ENCODE measurements around the gene ZNF888.

- TF ChIP-seq GATA2 (IDR thresholded peaks at IDR 0.05; ENCODE audit: low read depth, low read length), result no peak
- TF ChIP-seq GATA3 (IDR thresholded peaks at IDR 0.05; ENCODE audit: low read depth, low read length), result no peak
These were observed 51.8 kb downstream of the ZNF888 start for GRCh38 chr19:52871466-52871865.

Measured in SH-SY5Y (cell line).